A549 treated with GW870086 at 1 μM for 4 hours (cell line): ENCODE data around the gene IFNL3. TPM values are rescaled to one million over a fixed set of nuclear protein-coding genes. Genes with fewer than 3 reads are reported as not detected.

ENCODE experiments used
- total RNA-seq: library from RNA; stranded (reverse); fragments of 200-300 nt; extraction: Qiagen RNA extraction; gene quantifications from 5 replicates; pipeline ENCODE4 v1.2.3, GENCODE V29; 2022; ENCODE audit warnings: low read depth

The IFNL3 gene
- total RNA-seq, result not detected in 5 replicates

GRCh38 chr19:39244410-39245100, at the start of gene IFNL3:
TSS of gene IFNL3 (minus strand) at chr19:39245006. CDS start at chr19:39244967, 39 bp downstream.

GRCh38 chr19:39268085-39268484, 23.3 kb upstream of the IFNL3 start, which contains the start of gene IFNL2:
TSS of gene IFNL2 (plus strand) at chr19:39268396. CDS start at chr19:39268569, 173 bp downstream.

GRCh38 chr19:39248806-39249205, 4.0 kb upstream of the IFNL3 start, which contains the start of gene IFNL4:
TSS of gene IFNL4 (minus strand) at chr19:39248856.

GRCh38 chr19:39203372-39204341, 41.1 kb downstream of the IFNL3 start, which contains the start of gene SYCN:
TSS of gene SYCN (minus strand) at chr19:39204263. CDS start at chr19:39204254, 9 bp downstream.

GRCh38 chr19:39196860-39197562, 47.8 kb downstream of the IFNL3 start, which contains the start of gene NCCRP1:
TSS of gene NCCRP1 (plus strand) at chr19:39196964. CDS start at chr19:39196983, 19 bp downstream.

Other genes starting within 250 kb of the IFNL3 start
- gene FBXO27, start 212.5 kb downstream of the IFNL3 start, total RNA-seq, result 2.8 to 4.4 TPM (median 3.9 TPM) in 5 replicates
- gene ACP7, start 160.6 kb downstream of the IFNL3 start, total RNA-seq, result 0.06 to 0.13 TPM (median 0.08 TPM) in 4 of 5 replicates, not detected in the other
- 91.5 to 118 TPM (median 110 TPM) in 5 replicates for gene PAK4, start 119.2 kb downstream of the IFNL3 start, total RNA-seq
- gene NCCRP1, start 48.0 kb downstream of the IFNL3 start, total RNA-seq, result 1.00 to 2.3 TPM (median 1.6 TPM) in 5 replicates
- gene SYCN, start 40.7 kb downstream of the IFNL3 start, total RNA-seq, result not detected in 5 replicates
- not detected in 5 replicates for gene IFNL4, start 3.9 kb upstream of the IFNL3 start, total RNA-seq
- gene IFNL2, start 23.4 kb upstream of the IFNL3 start, total RNA-seq, result not detected in 5 replicates
- gene IFNL1, start 51.4 kb upstream of the IFNL3 start, total RNA-seq, result 0.27 TPM in 1 of 5 replicates, not detected in the others
- gene LRFN1, start 75.9 kb upstream of the IFNL3 start, total RNA-seq, result 8.1 to 10.8 TPM (median 10.2 TPM) in 5 replicates
- gene GMFG, start 91.0 kb upstream of the IFNL3 start, total RNA-seq, result 0.35 to 1.1 TPM (median 0.66 TPM) in 5 replicates
- 120 to 179 TPM (median 169 TPM) in 5 replicates for gene SAMD4B, start 97.4 kb upstream of the IFNL3 start, total RNA-seq
- gene PAF1, start 146.1 kb upstream of the IFNL3 start, total RNA-seq, result 69.9 to 72.7 TPM (median 71.6 TPM) in 5 replicates
- 72.5 to 75.5 TPM (median 74.8 TPM) in 5 replicates for gene MED29, start 146.4 kb upstream of the IFNL3 start, total RNA-seq
- 160 to 246 TPM (median 200 TPM) in 5 replicates for gene ZFP36, start 161.8 kb upstream of the IFNL3 start, total RNA-seq
- 78.8 to 119 TPM (median 96.5 TPM) in 5 replicates for gene PLEKHG2, start 167.7 kb upstream of the IFNL3 start, total RNA-seq
- 6,743 to 7,584 TPM (median 7,284 TPM) in 5 replicates for gene RPS16, start 190.9 kb upstream of the IFNL3 start, total RNA-seq
- 163 to 198 TPM (median 184 TPM) in 5 replicates for gene SUPT5H, start 200.6 kb upstream of the IFNL3 start, total RNA-seq
- 173 to 225 TPM (median 219 TPM) in 5 replicates for gene TIMM50, start 235.8 kb upstream of the IFNL3 start, total RNA-seq